NCI-H2107 treated with DMSO at 0.1 percent for 48 hours (cell line): ENCODE results near the gene NOC3L.
"Not testable (repeated sequence)": the region's sequence is repeated elsewhere in the genome, so short reads cannot be mapped to it uniquely, and the experiment has no call there.

Experiments
- DNase-seq: peaks from one replicate; lab custom pipeline; 2025; ENCODE audit not compliant: unreplicated experiment; lab: John Stamatoyannopoulos, UW

NOC3L gene

GRCh38 chr10:94362360-94363250 lies at the start of gene NOC3L:
Gene NOC3L, minus strand, starts transcription at chr10:94362939. Its CDS starts 101 bp downstream, at chr10:94362838.
- DNase-seq, result peak; percentile 36

- DNase-seq, result no peak
Observed at GRCh38 chr10:94412449-94412848, 49.7 kb upstream of the NOC3L start.

- no peak for DNase-seq
Observed at GRCh38 chr10:94411304-94411703, 48.6 kb upstream of the NOC3L start.

GRCh38 chr10:94409021-94409657 lies 46.4 kb upstream of the NOC3L start:
- DNase-seq, result no peak

GRCh38 chr10:94407668-94408067 lies 44.9 kb upstream of the NOC3L start:
- no peak for DNase-seq

- no peak for DNase-seq
Observed at GRCh38 chr10:94405406-94405805, 42.7 kb upstream of the NOC3L start.

GRCh38 chr10:94403380-94404213 lies 40.9 kb upstream of the NOC3L start:
- DNase-seq, result peak; percentile 26

- no peak for DNase-seq
Observed at GRCh38 chr10:94402843-94403379, 40.2 kb upstream of the NOC3L start.

GRCh38 chr10:94402204-94402842 lies 39.6 kb upstream of the NOC3L start, which contains the start of gene TBC1D12:
Gene TBC1D12, plus strand, starts transcription at chr10:94402541. Its CDS starts 73 bp downstream, at chr10:94402614.
- DNase-seq, result peak; percentile 70

GRCh38 chr10:94398762-94399161 lies 36.0 kb upstream of the NOC3L start:
- DNase-seq, result no peak

GRCh38 chr10:94397549-94398370 lies 35.0 kb upstream of the NOC3L start:
- DNase-seq, result no peak

- not testable (repeated sequence) for DNase-seq
Observed at GRCh38 chr10:94392117-94392516, 29.4 kb upstream of the NOC3L start.

GRCh38 chr10:94385733-94386132 lies 23.0 kb upstream of the NOC3L start:
- DNase-seq, result not testable (repeated sequence)

- no peak for DNase-seq
Observed at GRCh38 chr10:94383530-94383929, 20.8 kb upstream of the NOC3L start.

GRCh38 chr10:94376865-94377264 lies 14.1 kb upstream of the NOC3L start:
- no peak for DNase-seq

GRCh38 chr10:94375374-94375773 lies 12.6 kb upstream of the NOC3L start:
- no peak for DNase-seq

GRCh38 chr10:94370501-94370900 lies 7.8 kb upstream of the NOC3L start:
- DNase-seq, result no peak

GRCh38 chr10:94366382-94366781 lies 3.6 kb upstream of the NOC3L start:
- DNase-seq, result no peak

- no peak for DNase-seq
Observed at GRCh38 chr10:94364482-94364881, 1.7 kb upstream of the NOC3L start.

- no peak for DNase-seq
Observed at GRCh38 chr10:94363251-94363565, 469 bp upstream of the NOC3L start.
